Esophagus muscularis mucosa (tissue), 4 donors: ENCODE measurements around the gene PODXL2. TPM values are rescaled to one million over a fixed set of nuclear protein-coding genes. Genes with fewer than 3 reads are reported as not detected.

Experiments used
- DNase-seq: peaks from one replicate; pipeline ENCODE4 v3.0.0-alpha.2; 2017; ENCODE audit errors: extremely low spot score
- H3K27ac ChIP-seq, 4 donors: fragments of 200-600 bp; sonication (generic); replicated peaks in 1 of 4; 1 replicate in 3 of 4; 2 replicates in 1 of 4; pipeline ENCODE4 v1.5.1; 2016 to 2019; ENCODE audit warnings: mild to moderate bottlenecking in 1 of 4
- H3K27me3 ChIP-seq, 4 donors: fragments of 200-600 bp; sonication (generic); one replicate each; pipeline versions ENCODE4 v1.5.1 to v1.6.0; 2016 to 2019
- H3K36me3 ChIP-seq, 4 donors: fragments of 200-600 bp; sonication (generic); one replicate each; pipeline ENCODE4 v1.5.1; 2016 to 2019
- H3K4me1 ChIP-seq, 4 donors: fragments of 200-600 bp; sonication (generic); one replicate each; pipeline ENCODE4 v1.5.1; 2016 to 2019
- H3K4me3 ChIP-seq, 4 donors: fragments of 200-600 bp; sonication (generic); 1 replicate in 2 of 4; 2 replicates in 2 of 4; pipeline ENCODE4 v1.5.1; 2016 to 2019; ENCODE audit warnings: mild to moderate bottlenecking in 4 of 4, moderate library complexity in 1 of 4
- H3K9me3 ChIP-seq, 4 donors: fragments of 200-600 bp; sonication (generic); 1 replicate in 3 of 4; 2 replicates in 1 of 4; pipeline ENCODE4 v1.5.1; 2016 to 2019
- EP300 ChIP-seq: sonication (generic); formaldehyde crosslinking; IDR thresholded peaks from one replicate; pipeline ENCODE4 v1.6.1; 2017; ENCODE audit warnings: antibody characterized with exemption
- POLR2A ChIP-seq: fragments of 450-650 bp; IDR thresholded peaks from one replicate; pipeline ENCODE4 v1.6.1; 2017; ENCODE audit warnings: antibody characterized with exemption, moderate library complexity, mild to moderate bottlenecking, low read depth
- POLR2AphosphoS5 ChIP-seq, 2 donors: sonication (generic); formaldehyde crosslinking; IDR thresholded peaks; one replicate each; pipeline ENCODE4 v1.6.1; 2017; ENCODE audit warnings: antibody characterized with exemption in 2 of 2
- WGBS: methylation state at CpG from one replicate; pipeline ENCODE4 v1.1.5; 2018; 5-methylcytosine and 5-hydroxymethylcytosine counted together
- intact Hi-C: fragments of 100-400 bp; cut with DNase I; formaldehyde crosslinking; loops from one replicate; pipeline ENCODE4 v1.15.1; 2023
- total RNA-seq, 4 donors: library from RNA; depleted of rRNA; stranded (reverse); fragments of >200 nt; gene quantifications; one replicate each; pipeline versions ENCODE4 v1.1.0 to v1.2.1, GENCODE V29; 2016
- TF ChIP-seq, protein P1 (sequence below), 3 experiments: fragments of 200-600 bp in 2 of 3; fragments of 450-650 bp in 1 of 3; sonication (generic) in 2 of 3; IDR thresholded peaks; one replicate each; pipeline ENCODE4 v1.5.1; 2017 to 2019; ENCODE audit warnings: antibody characterized with exemption in 3 of 3, mild to moderate bottlenecking in 2 of 3, moderate library complexity in 1 of 3

Gene PODXL2
- total RNA-seq, 4 donors from 2014 or later: 1.7 to 3.1 (median 2.5) TPM

DNA sequence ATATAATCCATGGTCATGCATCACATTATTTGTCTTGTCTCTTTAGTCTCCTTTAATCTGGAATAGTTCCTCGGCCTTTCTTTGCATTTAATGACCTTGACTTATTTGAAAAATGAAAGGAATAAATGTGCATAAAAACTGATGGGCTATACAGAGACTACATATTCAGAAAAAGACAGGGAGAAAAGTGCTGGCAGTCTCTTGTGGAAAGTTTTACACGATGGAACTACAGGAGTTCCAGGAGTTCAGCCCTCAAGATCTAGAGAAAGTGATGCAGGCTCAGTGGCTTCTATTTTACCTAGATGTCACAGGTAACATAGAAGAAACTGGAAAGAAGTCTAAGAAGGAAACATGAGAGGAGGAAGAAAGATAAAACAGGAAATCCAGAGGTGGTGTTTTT is 36.2 kb downstream of the PODXL2 start:
- H3K27me3 ChIP-seq: no peaks in the 10 kb centered on the region
- H3K4me1 ChIP-seq: no peaks in the 10 kb centered on the region
- no peak for DNase-seq
- no peaks in the 10 kb centered on the region for H3K36me3 ChIP-seq
- intact Hi-C loops: no loop called here
- WGBS: 62% methylated on average over 2 of the region's 2 CpGs
- H3K4me3 ChIP-seq: no peak overlapping the region
- H3K9me3 ChIP-seq: no peaks in the 10 kb centered on the region
- no peak overlapping the region for H3K27ac ChIP-seq
- TF ChIP-seq, protein P1, sequence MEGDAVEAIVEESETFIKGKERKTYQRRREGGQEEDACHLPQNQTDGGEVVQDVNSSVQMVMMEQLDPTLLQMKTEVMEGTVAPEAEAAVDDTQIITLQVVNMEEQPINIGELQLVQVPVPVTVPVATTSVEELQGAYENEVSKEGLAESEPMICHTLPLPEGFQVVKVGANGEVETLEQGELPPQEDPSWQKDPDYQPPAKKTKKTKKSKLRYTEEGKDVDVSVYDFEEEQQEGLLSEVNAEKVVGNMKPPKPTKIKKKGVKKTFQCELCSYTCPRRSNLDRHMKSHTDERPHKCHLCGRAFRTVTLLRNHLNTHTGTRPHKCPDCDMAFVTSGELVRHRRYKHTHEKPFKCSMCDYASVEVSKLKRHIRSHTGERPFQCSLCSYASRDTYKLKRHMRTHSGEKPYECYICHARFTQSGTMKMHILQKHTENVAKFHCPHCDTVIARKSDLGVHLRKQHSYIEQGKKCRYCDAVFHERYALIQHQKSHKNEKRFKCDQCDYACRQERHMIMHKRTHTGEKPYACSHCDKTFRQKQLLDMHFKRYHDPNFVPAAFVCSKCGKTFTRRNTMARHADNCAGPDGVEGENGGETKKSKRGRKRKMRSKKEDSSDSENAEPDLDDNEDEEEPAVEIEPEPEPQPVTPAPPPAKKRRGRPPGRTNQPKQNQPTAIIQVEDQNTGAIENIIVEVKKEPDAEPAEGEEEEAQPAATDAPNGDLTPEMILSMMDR (IDR thresholded peaks at IDR 0.05): no peak
- TF ChIP-seq POLR2A: no peak
- no peak for TF ChIP-seq EP300
- no peak for TF ChIP-seq POLR2AphosphoS5 (IDR thresholded peaks at IDR 0.05)

- H3K27me3 ChIP-seq: no peaks in the 10 kb centered on the region
- H3K27ac ChIP-seq: no peak overlapping the region
- H3K9me3 ChIP-seq: no peaks in the 10 kb centered on the region
- H3K36me3 ChIP-seq: no peaks in the 10 kb centered on the region
- TF ChIP-seq POLR2A (no peak), POLR2AphosphoS5 (IDR thresholded peaks at IDR 0.05) (no peak), EP300 (no peak)
- TF ChIP-seq, protein P1 (IDR thresholded peaks at IDR 0.05): no peak
- DNase-seq: no peak
- no peak overlapping the region for H3K4me3 ChIP-seq
- 95% methylated on average over 3 of the region's 3 CpGs for WGBS
- no peaks in the 10 kb centered on the region for H3K4me1 ChIP-seq
- intact Hi-C loops: no loop called here
These were observed 36.6 kb downstream of the PODXL2 start for GRCh38 chr3:127665586-127665985.

DNA sequence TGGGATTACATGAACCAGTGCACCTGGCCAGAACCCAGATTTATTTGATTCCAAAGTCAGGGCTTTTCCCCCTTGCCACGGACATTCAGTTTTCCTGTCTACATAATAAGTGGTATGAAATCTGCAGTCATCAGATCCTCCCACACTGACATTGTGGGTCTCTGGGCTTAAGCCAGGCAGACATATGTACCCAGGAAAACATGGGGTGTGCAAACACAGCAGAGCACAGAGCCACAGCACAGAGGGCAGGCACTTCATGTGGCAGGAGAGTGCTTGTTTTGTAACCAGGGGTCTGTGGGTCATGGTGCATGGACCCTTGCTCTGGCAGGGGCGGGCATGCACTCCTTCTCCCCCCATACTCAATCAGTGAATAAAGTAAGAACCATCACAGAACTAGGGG is 37.7 kb downstream of the PODXL2 start:
- DNase-seq: no peak
- 86% methylated on average over 2 of the region's 2 CpGs for WGBS
- H3K27me3 ChIP-seq: no peaks in the 10 kb centered on the region
- TF ChIP-seq POLR2A (no peak), EP300 (no peak), POLR2AphosphoS5 (IDR thresholded peaks at IDR 0.05) (no peak)
- TF ChIP-seq, protein P1 (IDR thresholded peaks at IDR 0.05): no peak
- H3K9me3 ChIP-seq: no peaks in the 10 kb centered on the region
- H3K4me3 ChIP-seq: no peak overlapping the region
- H3K27ac ChIP-seq: no peak overlapping the region
- intact Hi-C loops: no loop called here
- no peaks in the 10 kb centered on the region for H3K36me3 ChIP-seq
- H3K4me1 ChIP-seq: peaks cover 1 to 7% (median 5%) of the 10 kb centered on the region in 4 donors

- Histone ChIP-seq H3K4me1 (peaks cover 6 to 12% (median 10%) of the 10 kb centered on the region in 4 donors), H3K27ac (no peak overlapping the region), H3K27me3 (no peaks in the 10 kb centered on the region), H3K9me3 (no peaks in the 10 kb centered on the region), H3K4me3 (no peak overlapping the region), H3K36me3 (no peaks in the 10 kb centered on the region)
- WGBS: 91% methylated on average over 5 of the region's 6 CpGs
- TF ChIP-seq EP300: no peak
- no peak for TF ChIP-seq POLR2AphosphoS5 (IDR thresholded peaks at IDR 0.05)
- TF ChIP-seq, protein P1 (IDR thresholded peaks at IDR 0.05): no peak
- no peak for TF ChIP-seq POLR2A
- no peak for DNase-seq
- intact Hi-C loops: no loop called here
These were observed 38.2 kb downstream of the PODXL2 start for GRCh38 chr3:127667119-127667681.

- no peak for DNase-seq
- Histone ChIP-seq H3K4me1 (peaks cover 9 to 19% (median 17%) of the 10 kb centered on the region in 4 donors), H3K4me3 (no peak overlapping the region), H3K9me3 (no peaks in the 10 kb centered on the region), H3K36me3 (no peaks in the 10 kb centered on the region), H3K27ac (no peak overlapping the region), H3K27me3 (no peaks in the 10 kb centered on the region)
- 96% methylated on average over 7 of the region's 7 CpGs for WGBS
- TF ChIP-seq EP300 (no peak), POLR2A (no peak)
- intact Hi-C loops: no loop called here
These were observed 39.9 kb downstream of the PODXL2 start for GRCh38 chr3:127668906-127669305.
